Gastrocnemius medialis (tissue), 4 donors: ENCODE results near the gene LSG1.

Source experiments
- POLR2A ChIP-seq, 2 donors: fragments of 450-650 bp; IDR thresholded peaks; one replicate each; pipeline ENCODE4 v1.6.1; 2017; ENCODE audit warnings: antibody characterized with exemption in 2 of 2, mild to moderate bottlenecking in 2 of 2, moderate library complexity in 2 of 2
- TF ChIP-seq, protein P1 (sequence below), 5 experiments: fragments of 450-650 bp in 3 of 5; fragments of 200-600 bp in 2 of 5; sonication (generic) in 2 of 5; IDR thresholded peaks in 4 of 5; conservative IDR thresholded peaks in 1 of 5; 1 replicate in 4 of 5; 2 replicates in 1 of 5; pipeline ENCODE4 v1.5.1; 2016 to 2019; ENCODE audit warnings: antibody characterized with exemption in 5 of 5, mild to moderate bottlenecking in 3 of 5, moderate library complexity in 3 of 5

DNA sequence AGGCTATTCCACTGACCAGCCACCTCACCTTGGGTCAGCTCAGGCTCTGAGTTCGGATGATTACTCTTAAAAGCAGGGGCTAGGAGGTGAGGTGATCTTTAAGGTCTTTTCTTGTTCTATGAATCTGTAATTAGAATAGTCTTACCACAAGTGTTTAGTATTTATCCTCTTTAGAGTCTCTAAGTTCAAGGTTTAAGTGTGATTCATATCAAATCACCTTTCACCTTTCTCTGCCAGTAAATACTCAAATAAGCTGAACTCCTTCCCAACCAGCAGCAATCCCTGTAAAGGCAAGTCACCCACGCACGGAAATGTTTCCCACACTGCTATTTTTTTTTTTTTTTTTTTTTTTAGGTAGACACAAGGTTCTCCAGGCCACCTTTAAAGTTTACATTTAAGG, 24.2 kb downstream of the LSG1 start:
- TF ChIP-seq, protein P1, sequence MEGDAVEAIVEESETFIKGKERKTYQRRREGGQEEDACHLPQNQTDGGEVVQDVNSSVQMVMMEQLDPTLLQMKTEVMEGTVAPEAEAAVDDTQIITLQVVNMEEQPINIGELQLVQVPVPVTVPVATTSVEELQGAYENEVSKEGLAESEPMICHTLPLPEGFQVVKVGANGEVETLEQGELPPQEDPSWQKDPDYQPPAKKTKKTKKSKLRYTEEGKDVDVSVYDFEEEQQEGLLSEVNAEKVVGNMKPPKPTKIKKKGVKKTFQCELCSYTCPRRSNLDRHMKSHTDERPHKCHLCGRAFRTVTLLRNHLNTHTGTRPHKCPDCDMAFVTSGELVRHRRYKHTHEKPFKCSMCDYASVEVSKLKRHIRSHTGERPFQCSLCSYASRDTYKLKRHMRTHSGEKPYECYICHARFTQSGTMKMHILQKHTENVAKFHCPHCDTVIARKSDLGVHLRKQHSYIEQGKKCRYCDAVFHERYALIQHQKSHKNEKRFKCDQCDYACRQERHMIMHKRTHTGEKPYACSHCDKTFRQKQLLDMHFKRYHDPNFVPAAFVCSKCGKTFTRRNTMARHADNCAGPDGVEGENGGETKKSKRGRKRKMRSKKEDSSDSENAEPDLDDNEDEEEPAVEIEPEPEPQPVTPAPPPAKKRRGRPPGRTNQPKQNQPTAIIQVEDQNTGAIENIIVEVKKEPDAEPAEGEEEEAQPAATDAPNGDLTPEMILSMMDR (IDR thresholded peaks at IDR 0.05 in 4 of 5, conservative IDR thresholded peaks at IDR 0.05 in 1 of 5), result no peak
- no peak for TF ChIP-seq POLR2A (IDR thresholded peaks at IDR 0.05)
